Measurements from ENCODE around the gene DUSP19.

DUSP19 gene

DNA sequence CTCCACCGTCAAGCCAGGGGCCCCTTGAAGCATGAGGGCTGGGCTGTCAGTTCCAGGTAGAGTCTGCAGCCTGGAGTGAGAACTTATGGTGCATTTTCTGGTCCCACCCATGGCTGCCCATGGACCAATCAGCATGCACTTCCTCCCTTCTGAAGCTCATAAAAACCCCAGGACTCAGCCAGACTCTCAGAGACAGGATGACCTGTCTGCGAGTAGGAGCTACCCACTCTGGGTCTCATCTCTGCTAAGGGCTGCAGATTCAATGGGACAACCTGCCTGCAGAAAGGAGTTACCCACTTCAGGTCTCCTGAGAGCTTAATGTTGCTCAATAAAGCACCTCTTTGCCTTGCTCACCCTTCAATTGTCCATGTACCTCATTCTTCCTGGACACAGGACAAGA lies 9.4 kb upstream of the DUSP19 start:
- DNase-seq = no peak

GRCh38 chr2:183070942-183071844 lies 7.4 kb upstream of the DUSP19 start:
- DNase-seq = no peak

GRCh38 chr2:183072177-183072576 lies 6.4 kb upstream of the DUSP19 start:
- DNase-seq = no peak

DNA sequence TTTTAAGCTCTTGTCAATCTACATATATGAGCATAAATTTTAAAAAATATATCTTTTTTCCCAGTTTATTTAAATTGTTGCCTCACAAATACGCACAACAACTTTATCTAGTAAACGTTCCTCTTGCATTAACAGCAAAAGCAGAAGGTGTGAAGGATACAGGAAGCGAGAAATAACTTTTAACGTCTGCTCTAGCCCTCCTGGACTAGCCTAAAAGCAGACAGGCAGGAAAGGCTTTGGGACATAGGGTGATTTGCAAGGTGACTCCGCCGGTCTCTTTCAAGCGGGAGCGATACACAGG lies 434 bp upstream of the DUSP19 start:
- peak; percentile 79 for DNase-seq

GRCh38 chr2:183079139-183079775 lies 710 bp downstream of the DUSP19 start:
- no peak for DNase-seq

- DNase-seq = no peak
Observed at GRCh38 chr2:183081911-183082310, 3.4 kb downstream of the DUSP19 start.

DNA sequence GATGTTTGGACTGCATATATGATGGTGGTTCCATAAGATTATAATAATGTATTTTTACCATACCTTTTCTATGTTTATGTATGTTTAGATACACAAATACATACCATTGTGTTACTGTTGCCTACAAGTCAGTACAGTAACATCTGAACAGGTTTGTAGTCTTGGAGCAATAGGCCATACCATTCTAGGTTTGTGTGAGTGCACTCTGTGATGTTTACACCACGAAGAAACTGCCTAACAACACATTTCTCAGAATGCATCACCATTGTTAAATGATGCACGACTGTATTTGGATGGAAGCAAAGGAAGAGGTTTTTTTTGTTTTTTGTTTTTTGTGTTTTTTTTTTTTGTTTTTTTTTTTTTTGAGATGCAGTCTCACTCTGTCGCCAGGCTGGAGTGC lies 9.5 kb downstream of the DUSP19 start:
- no peak for DNase-seq

GRCh38 chr2:183089192-183089851 lies 10.8 kb downstream of the DUSP19 start:
- DNase-seq = no peak

- no peak for DNase-seq
Observed at GRCh38 chr2:183091318-183091953, 12.9 kb downstream of the DUSP19 start.

DNA sequence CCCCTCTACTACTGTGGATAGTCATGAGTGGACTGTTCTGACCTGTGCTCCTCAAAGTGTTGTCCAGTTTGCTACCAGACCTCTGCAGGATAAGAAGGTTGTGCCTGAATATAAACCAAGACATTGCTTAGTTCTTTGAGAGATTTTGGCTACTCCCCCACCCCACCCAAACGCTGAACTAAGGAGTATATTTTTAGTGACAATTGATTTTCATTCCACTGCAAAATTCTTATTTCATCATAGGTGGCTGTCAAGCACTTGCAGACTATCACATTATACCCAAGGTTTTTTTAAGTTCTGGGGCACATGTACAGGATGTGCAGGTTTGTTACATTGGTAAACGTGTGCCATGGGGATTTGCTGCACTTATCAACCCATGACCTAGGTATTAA lies 13.4 kb downstream of the DUSP19 start:
- no peak for DNase-seq

DNA sequence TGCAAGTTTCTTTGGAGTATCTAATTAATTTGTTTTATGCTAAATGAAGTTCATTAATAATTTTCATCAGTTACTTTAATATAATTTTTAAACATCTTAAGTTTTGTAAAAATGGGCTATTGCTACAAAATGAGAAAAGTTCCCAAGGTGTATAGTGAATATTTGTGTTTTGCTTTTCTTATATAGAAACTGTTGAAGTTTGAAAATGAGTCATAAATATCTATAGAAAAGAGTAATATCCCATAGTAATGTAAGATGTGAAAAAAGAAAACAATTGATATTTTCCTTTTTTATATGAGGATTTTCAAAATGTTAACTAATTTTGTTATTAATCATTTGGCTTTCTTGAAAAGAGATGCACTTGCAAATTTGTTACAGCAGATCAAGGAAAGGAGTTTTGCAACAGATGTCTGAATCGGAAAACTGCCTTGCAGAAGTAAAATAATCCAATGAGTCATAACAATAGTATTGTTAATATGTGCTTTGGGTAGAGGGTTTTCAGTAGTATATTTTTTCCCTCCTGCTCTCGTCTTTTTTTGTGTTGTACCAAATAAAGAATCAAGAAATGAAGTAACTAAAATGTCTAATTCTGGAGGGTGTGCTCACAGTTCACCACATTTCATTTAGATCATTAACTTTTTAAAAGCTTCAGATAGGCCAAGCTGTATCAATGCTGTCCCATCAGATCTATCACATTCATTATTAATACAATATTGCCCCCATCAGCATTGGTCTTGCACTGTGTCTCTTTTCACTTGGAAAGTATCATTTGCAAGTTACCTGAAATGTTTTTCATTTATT lies 15.5 kb downstream of the DUSP19 start:
- no peak for DNase-seq

- DNase-seq = no peak
Observed at GRCh38 chr2:183105402-183106134, 27.0 kb downstream of the DUSP19 start.

DNA sequence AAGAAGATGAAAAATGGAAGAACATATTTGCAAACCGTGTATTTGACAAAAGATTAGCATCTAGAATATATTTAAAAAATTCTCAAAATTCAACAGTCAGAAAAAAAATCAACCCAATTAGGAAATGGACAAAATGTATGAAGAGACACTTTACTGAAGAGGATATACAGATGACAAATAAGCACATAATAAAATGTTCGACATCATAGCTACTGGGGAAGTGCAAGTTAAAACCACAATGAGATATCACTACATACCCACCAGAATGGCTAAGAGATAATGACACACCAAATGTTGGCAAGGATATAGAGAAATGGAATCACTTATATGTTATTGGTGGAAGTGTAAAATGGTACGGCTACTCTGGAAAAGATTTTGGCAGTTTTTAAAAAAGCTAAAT lies 34.0 kb downstream of the DUSP19 start:
- DNase-seq = no peak

GRCh38 chr2:183113630-183114029 lies 35.1 kb downstream of the DUSP19 start:
- no peak for DNase-seq

GRCh38 chr2:183117226-183117625 lies 38.7 kb downstream of the DUSP19 start:
- DNase-seq = no peak

DNA sequence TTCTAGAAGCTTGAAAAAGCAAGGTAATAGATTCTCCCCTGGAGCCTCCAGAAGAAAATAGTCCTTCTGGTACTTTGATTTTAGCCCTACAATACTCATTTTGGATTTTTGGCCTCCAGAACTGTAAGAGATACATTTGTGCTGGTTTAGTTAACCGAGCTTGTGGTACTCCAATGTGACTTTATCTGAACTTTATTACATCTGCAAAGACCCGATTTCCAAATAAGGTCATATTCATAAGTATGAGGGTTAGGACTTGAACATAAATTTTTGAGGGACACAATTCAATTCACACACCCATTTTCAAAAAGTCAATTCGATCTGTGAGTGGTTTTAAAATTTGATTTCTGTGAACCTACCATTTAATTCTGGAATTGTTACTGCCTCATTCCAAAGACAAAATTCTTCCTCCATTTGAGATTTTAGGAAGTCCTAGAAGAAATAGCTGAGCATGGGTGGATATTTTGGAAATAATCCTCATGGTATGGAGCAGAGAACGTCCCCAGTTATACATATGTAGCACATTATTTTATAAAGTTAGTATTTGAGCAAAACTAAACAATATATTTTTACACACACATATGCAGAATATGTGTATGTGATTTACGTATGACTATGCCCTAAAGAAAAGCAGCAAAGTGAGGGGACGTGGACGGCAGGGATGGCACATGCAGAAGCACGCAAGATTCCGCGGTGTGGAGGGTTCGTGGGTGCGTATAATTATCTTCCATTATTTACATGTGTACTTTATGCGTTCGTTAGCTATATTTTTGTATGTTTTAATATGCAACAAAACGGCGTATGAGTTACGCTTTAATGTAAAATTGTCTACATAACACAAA lies 44.8 kb downstream of the DUSP19 start:
- no peak for DNase-seq

DNA sequence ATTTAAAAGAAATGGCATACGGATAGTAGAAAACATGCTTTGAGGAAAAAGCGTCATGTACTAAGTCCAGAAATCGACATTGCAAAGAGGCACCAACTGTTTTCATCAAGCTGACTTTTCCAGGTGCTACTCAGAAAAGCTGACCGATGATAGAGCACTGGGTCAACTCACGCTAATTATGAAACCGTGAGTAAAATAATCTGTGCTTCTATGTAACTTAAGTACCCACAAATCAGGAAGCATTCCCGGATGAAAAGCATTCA lies 45.3 kb downstream of the DUSP19 start:
- DNase-seq = no peak

GRCh38 chr2:183124222-183124956 lies 45.8 kb downstream of the DUSP19 start, which contains the start of gene NUP35:
NUP35 (plus strand) TSS chr2:183124443; CDS start chr2:183124458, 15 bp downstream.
- peak; percentile 83 for DNase-seq

GRCh38 chr2:183124957-183125255 lies 46.4 kb downstream of the DUSP19 start:
- DNase-seq = no peak

- DNase-seq = no peak
Observed at GRCh38 chr2:183125659-183126341, 47.3 kb downstream of the DUSP19 start.

Measured in DMS153 (cell line).